Measurements from ENCODE around the gene PLEKHM1. TPM values are rescaled to one million over a fixed set of nuclear protein-coding genes. Genes with fewer than 3 reads are reported as not detected.
A peak's percentile ranks its signal among the peaks of the same experiment; 100 is the strongest.

The PLEKHM1 gene
- total and polyA plus RNA-seq, 2 of the 4 experiments (the other 2 are of a cell fraction): 4.7 to 16.4 TPM

DNA sequence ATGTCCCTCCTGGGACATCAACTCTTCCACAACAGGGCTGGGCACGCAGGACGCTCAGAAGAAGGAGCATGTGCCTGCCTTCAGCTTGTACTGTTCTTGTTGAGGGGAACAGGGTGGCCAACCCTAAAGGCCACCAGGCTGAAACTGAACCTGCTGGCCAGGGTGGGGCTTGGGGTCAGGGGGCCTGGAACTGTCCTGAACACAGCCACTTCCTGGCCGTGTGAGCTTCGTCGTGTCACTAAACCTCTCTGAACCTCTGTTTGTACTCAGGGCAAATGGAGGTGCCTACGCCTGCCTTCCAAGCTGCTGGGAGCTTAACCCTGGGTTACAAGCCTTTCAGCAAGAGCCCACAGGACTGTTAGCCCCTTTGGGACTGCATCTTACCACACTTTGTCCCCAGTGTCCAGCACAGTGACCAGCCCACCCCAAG, 64.5 kb downstream of the PLEKHM1 start:
- H3K4me3 ChIP-seq (ENCODE audit: insufficient read depth, low read depth, low read length): no peak overlapping the region
- peaks cover 1% of the 10 kb centered on the region; the same call in 1 of the 2 replicates for H3K4me1 ChIP-seq (ENCODE audit: control insufficient read depth, insufficient read depth, low read length)
- H3K23ac ChIP-seq (ENCODE audit: low read depth, low read length): no peak overlapping the region
- H3K79me1 ChIP-seq (ENCODE audit: low read depth in 1 of 2, low read length in 2 of 2): no peaks in the 10 kb centered on the region
- H3K27ac ChIP-seq (ENCODE audit: insufficient read depth, low read length): no peak overlapping the region
- no peaks in the 10 kb centered on the region for H3K9me1 ChIP-seq (ENCODE audit: insufficient read depth, low read length)
- 100% methylated on average over 1 of the region's 6 CpGs; no CpG with 5 or more reads in 1 of the 2 experiments for WGBS, 2 experiments (ENCODE audit: extremely low coverage in 2 of 2, insufficient read length in 1 of 2)
- ChIA-PET POLR2A (ENCODE audit: unreplicated experiment) (no interaction called here), CTCF (interaction anchor here (1.1 kb wide), 1 partner anchor 31 kb away, joined by 3 read pairs; no protein-coding TSS in a partner anchor)
- H2BK15ac ChIP-seq (ENCODE audit: low read depth, low read length): no peak overlapping the region
- TF ChIP-seq, protein P1, sequence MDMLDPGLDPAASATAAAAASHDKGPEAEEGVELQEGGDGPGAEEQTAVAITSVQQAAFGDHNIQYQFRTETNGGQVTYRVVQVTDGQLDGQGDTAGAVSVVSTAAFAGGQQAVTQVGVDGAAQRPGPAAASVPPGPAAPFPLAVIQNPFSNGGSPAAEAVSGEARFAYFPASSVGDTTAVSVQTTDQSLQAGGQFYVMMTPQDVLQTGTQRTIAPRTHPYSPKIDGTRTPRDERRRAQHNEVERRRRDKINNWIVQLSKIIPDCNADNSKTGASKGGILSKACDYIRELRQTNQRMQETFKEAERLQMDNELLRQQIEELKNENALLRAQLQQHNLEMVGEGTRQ (IDR thresholded peaks at IDR 0.05; ENCODE audit: low read depth, low read length): no peak
- TF ChIP-seq, protein P2, sequence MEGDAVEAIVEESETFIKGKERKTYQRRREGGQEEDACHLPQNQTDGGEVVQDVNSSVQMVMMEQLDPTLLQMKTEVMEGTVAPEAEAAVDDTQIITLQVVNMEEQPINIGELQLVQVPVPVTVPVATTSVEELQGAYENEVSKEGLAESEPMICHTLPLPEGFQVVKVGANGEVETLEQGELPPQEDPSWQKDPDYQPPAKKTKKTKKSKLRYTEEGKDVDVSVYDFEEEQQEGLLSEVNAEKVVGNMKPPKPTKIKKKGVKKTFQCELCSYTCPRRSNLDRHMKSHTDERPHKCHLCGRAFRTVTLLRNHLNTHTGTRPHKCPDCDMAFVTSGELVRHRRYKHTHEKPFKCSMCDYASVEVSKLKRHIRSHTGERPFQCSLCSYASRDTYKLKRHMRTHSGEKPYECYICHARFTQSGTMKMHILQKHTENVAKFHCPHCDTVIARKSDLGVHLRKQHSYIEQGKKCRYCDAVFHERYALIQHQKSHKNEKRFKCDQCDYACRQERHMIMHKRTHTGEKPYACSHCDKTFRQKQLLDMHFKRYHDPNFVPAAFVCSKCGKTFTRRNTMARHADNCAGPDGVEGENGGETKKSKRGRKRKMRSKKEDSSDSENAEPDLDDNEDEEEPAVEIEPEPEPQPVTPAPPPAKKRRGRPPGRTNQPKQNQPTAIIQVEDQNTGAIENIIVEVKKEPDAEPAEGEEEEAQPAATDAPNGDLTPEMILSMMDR (conservative IDR thresholded peaks at IDR 0.05; ENCODE audit: low read depth, low read length): no peak
- TF ChIP-seq POLR2A (IDR thresholded peaks at IDR 0.05; ENCODE audit: low read depth, low read length) (no peak), MAFK (IDR thresholded peaks at IDR 0.05; ENCODE audit: low read depth, low read length) (no peak), CHD1 (IDR thresholded peaks at IDR 0.05; ENCODE audit: low read depth, low read length) (no peak), MXI1 (IDR thresholded peaks at IDR 0.05; ENCODE audit: borderline replicate concordance, low read depth, low read length) (no peak), BHLHE40 (IDR thresholded peaks at IDR 0.05; ENCODE audit: low read depth, low read length) (no peak), NFE2L2 (IDR thresholded peaks at IDR 0.05; ENCODE audit: low read depth, low read length) (no peak), RAD21 (IDR thresholded peaks at IDR 0.05; ENCODE audit: low read length) (no peak), CEBPB (IDR thresholded peaks at IDR 0.05; ENCODE audit: low read depth, low read length) (no peak)
- TF ChIP-seq, protein P3, sequence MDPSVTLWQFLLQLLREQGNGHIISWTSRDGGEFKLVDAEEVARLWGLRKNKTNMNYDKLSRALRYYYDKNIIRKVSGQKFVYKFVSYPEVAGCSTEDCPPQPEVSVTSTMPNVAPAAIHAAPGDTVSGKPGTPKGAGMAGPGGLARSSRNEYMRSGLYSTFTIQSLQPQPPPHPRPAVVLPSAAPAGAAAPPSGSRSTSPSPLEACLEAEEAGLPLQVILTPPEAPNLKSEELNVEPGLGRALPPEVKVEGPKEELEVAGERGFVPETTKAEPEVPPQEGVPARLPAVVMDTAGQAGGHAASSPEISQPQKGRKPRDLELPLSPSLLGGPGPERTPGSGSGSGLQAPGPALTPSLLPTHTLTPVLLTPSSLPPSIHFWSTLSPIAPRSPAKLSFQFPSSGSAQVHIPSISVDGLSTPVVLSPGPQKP (IDR thresholded peaks at IDR 0.05; ENCODE audit: borderline replicate concordance, low read depth, low read length): no peak
- intact Hi-C loops (cut with micrococcal nuclease) (loop anchor here (1.0 to 10.0 kb wide), 3 partner anchors 31 to 429 kb away; no protein-coding TSS in a partner anchor), dilution Hi-C loops (cut with HindIII; ENCODE audit: low sequenced_read_pairs, unreplicated experiment) (no loop called here), in situ Hi-C loops (cut with MboI; ENCODE audit: low sequenced_read_pairs) (no loop called here)
- H3K36me3 ChIP-seq (ENCODE audit: control insufficient read depth, insufficient read depth, low read length): no peaks in the 10 kb centered on the region
- no peak overlapping the region for H2AK5ac ChIP-seq (ENCODE audit: low read depth, low read length)
- H3K27me3 ChIP-seq (ENCODE audit: control insufficient read depth, insufficient read depth, low read length): peaks cover 40% of the 10 kb centered on the region
- H2AFZ ChIP-seq (replicated peaks; ENCODE audit: low read length, poor library complexity): peak overlapping the region; percentile 77
- no peak overlapping the region for H3K14ac ChIP-seq (replicated peaks; ENCODE audit: low read depth, low read length)
- H2BK20ac ChIP-seq (ENCODE audit: low read depth, low read length): no peak overlapping the region
- H3K18ac ChIP-seq (ENCODE audit: low read depth, low read length): no peak overlapping the region
- DNase-seq (no peak), ATAC-seq (ENCODE audit: low read depth) (no peak)
- no peak overlapping the region for H2BK5ac ChIP-seq (ENCODE audit: low read depth, low read length, poor library complexity, severe bottlenecking)
- no peak overlapping the region for H3K9ac ChIP-seq (ENCODE audit: low read depth, low read length)
- H3K56ac ChIP-seq (ENCODE audit: extremely low read depth, insufficient read depth, low read length): no peak overlapping the region
- 0 out of 2 replicates have a peak, but pooled peaks cover 2% of the 10 kb centered on the region for H3K9me3 ChIP-seq (ENCODE audit: control insufficient read depth, insufficient read depth, low read length)
- H4K20me1 ChIP-seq (ENCODE audit: insufficient read depth, low read length): peaks cover 16% of the 10 kb centered on the region; the same call in 1 of the 2 replicates
- no peak overlapping the region for H3K4me2 ChIP-seq (ENCODE audit: low read depth, low read length)
- H3K4ac ChIP-seq (ENCODE audit: low read depth, low read length): no peak overlapping the region
- H4K8ac ChIP-seq (ENCODE audit: low read depth in 2 of 2, low read length in 2 of 2): no peak overlapping the region
- H2BK120ac ChIP-seq (ENCODE audit: low read depth, low read length): no peak overlapping the region
- BruUV-seq (replicated peaks): no TSS peak
- H2AK9ac ChIP-seq (replicated peaks; ENCODE audit: low read depth, low read length, poor library complexity): no peak overlapping the region
- no peak overlapping the region for H4K91ac ChIP-seq (ENCODE audit: insufficient read depth, low read depth, low read length)
- no peak overlapping the region for H4K5ac ChIP-seq (ENCODE audit: low read depth, low read length)
